ENCODE results near the gene CAPRIN1.

Gene CAPRIN1, protein sequence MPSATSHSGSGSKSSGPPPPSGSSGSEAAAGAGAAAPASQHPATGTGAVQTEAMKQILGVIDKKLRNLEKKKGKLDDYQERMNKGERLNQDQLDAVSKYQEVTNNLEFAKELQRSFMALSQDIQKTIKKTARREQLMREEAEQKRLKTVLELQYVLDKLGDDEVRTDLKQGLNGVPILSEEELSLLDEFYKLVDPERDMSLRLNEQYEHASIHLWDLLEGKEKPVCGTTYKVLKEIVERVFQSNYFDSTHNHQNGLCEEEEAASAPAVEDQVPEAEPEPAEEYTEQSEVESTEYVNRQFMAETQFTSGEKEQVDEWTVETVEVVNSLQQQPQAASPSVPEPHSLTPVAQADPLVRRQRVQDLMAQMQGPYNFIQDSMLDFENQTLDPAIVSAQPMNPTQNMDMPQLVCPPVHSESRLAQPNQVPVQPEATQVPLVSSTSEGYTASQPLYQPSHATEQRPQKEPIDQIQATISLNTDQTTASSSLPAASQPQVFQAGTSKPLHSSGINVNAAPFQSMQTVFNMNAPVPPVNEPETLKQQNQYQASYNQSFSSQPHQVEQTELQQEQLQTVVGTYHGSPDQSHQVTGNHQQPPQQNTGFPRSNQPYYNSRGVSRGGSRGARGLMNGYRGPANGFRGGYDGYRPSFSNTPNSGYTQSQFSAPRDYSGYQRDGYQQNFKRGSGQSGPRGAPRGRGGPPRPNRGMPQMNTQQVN

GRCh38 chr11:34051349-34052035 is at the start of gene CAPRIN1:
Gene CAPRIN1 (plus strand): TSS chr11:34051731. CDS start chr11:34052421, 690 bp downstream.
- DNase-seq: peak; percentile 79

- no peak for DNase-seq
These were observed 49.1 kb upstream of the CAPRIN1 start for GRCh38 chr11:34002420-34002819.

GRCh38 chr11:34004236-34004635 is 47.3 kb upstream of the CAPRIN1 start:
- no peak for DNase-seq

GRCh38 chr11:34006876-34007275 is 44.7 kb upstream of the CAPRIN1 start:
- DNase-seq: no peak

- no peak for DNase-seq
These were observed 38.8 kb upstream of the CAPRIN1 start for GRCh38 chr11:34012734-34013133.

DNA sequence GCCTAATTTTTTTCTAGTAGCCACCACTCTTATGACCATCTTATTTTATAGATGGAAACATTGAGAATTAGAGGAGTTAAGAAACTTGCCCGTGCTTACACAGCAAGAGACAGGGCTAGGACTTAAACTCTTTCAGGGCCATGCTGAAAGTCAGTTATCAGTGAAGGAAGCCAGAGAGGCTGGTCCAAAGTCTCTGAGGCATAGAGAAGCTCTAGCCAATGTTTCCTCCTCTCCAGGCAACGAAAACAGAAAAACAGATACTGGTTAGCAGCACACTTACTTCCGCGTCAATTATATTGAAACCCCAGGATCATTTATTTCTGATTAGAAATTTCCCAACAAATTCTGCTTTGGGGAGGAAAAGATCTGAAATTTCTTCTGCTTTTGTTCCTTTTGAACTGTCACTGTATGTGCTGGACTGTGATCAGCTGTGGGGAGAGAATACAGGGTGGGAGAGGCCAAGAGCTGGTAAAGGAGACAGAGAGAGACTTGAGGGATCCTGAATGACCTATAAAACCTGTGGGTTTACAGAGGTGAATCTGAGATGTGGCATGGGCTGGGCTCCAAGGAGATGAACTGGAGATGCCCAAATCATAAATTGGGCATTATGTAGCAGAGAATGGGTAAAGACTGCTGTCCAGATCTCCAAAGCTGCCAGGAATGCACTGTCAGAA is 37.5 kb upstream of the CAPRIN1 start:
- no peak for DNase-seq

- DNase-seq: no peak
These were observed 29.4 kb upstream of the CAPRIN1 start for GRCh38 chr11:34021977-34022735.

DNA sequence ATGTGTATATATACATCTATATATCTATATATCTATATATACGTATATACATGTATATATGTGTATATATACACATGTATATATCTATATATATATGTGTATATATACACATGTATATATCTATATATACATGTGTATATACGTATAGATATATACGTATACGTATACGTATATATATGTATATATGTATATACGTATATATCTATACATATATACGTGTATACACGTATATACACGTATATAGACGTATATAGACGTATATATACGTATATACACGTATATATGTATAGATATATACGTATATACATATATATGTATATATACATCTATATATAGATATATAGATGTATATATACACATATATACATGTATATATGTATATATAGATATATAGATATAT is 25.1 kb upstream of the CAPRIN1 start:
- DNase-seq: no peak

- no peak for DNase-seq
These were observed 23.8 kb upstream of the CAPRIN1 start for GRCh38 chr11:34027516-34028408.

DNA sequence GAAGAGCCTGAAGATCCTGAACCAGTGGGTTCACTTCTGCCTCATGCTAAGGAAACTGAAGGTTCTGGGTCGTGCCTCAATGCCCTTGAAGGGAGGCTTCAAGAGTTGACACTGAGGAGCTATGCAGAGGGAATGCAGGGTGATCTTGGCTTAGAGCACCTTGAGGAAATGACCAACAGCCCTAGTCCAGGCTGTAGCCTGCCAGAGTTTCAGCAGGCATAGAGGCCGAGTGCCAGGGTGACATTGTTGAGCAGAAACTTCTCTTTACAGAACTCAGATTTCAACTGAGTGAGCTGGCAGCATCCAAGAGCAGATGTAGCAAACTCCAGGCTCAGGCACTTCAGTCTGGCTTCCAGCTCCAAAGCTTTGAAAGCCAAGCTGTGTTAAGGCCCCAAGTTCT is 23.1 kb upstream of the CAPRIN1 start:
- DNase-seq: no peak

GRCh38 chr11:34029176-34029575 is 22.4 kb upstream of the CAPRIN1 start:
- no peak for DNase-seq

GRCh38 chr11:34030382-34030781 is 21.1 kb upstream of the CAPRIN1 start:
- DNase-seq: no peak

GRCh38 chr11:34033399-34033798 is 18.1 kb upstream of the CAPRIN1 start:
- no peak for DNase-seq

DNA sequence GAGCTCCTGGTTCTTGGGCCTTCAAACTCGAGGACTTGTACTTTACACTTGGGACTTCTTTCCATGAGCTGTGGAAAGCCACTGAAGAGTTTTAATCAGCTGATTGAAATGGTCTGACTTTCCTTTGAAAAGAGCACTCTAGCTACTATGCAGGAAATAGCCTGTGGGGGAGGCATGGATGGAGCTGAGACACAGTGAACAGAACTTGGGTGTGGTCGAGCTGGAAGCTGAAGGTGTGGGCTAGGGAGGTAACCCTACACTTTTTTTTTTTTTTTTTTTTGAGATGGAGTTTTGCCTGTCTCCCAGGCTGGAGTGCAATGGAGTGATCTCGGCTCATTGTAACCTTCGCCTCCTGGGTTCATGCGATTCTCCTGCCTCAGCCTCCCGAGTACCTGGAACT is 17.5 kb upstream of the CAPRIN1 start:
- no peak for DNase-seq

- no peak for DNase-seq
These were observed 15.1 kb upstream of the CAPRIN1 start for GRCh38 chr11:34036456-34036855.

- no peak for DNase-seq
These were observed 14.5 kb upstream of the CAPRIN1 start for GRCh38 chr11:34037016-34037415.

DNA sequence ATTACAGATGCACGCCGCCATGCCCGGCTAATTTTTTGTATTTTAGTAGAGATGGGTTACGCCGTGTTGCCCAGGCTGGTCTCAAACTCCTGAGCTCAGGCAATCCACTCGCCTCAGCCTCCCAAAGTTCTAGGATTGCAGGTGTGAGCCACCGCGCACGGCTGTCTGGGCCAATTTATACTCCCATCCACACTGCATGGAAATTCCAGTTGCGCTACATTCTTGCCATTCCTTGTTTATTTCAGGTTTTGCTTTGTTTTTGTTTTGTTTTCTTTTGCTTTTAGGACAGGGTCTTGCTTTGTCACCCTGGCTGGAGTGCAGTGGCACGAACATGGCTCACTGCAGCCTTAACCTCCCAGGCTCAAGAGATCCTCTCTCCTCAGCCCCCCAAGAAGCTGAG is 11.0 kb upstream of the CAPRIN1 start:
- DNase-seq: no peak

DNA sequence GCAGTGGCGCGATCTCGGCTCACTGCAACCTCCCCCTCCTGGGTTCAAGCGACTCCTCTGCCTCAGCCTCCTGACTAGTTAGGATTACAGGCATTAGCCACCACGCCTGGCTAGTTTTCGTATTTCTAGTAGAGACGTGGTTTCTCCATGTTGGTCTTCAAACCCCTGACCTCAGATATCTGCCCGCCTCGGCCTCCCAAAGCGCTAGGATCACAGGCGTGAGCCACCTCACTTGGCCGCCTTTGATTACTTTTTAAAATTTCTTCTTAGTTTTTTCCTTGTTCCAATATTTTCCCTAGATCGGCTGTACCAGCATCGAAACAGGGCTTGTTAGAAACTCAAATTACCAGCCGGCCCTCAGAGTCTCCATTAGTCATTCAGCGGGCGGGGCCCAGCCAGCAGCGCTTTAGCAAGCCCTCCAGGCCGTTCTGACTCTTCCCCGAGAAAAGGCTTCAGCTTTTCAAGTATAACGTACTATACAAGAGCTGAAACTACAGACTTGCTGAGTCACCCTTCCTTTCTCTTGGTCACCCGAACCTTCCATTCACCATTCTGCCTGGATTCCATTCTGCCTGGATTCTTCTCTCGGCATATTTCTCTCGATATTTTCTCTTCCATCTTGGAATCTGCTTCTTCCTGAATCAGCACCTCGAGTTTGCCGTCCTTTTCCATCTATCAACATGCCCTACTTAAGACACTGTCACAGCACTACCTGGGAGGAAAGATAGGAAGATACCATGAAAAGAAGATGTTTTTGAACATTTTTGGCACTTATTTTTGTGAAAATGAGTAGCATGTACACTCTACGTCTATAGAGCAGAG is 6.7 kb upstream of the CAPRIN1 start:
- DNase-seq: no peak

DNA sequence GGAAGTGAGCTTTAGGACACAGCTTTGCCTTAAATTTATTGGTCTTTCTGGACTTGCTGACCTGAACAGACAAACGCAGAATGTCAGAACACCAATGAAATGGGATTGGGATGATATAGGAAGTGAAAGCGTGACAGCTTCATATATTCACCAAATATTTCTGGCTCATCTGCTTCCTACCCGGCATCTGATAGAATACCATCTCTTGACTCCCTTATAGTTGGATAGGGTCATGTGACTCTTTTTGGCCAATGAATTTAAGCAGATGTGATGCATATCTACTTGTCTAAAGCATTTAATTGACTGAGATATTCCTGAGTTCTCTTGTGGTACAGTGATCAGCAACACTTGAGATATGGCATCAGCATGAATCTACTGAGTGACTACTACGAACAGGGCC is 2.5 kb upstream of the CAPRIN1 start:
- no peak for DNase-seq

DNA sequence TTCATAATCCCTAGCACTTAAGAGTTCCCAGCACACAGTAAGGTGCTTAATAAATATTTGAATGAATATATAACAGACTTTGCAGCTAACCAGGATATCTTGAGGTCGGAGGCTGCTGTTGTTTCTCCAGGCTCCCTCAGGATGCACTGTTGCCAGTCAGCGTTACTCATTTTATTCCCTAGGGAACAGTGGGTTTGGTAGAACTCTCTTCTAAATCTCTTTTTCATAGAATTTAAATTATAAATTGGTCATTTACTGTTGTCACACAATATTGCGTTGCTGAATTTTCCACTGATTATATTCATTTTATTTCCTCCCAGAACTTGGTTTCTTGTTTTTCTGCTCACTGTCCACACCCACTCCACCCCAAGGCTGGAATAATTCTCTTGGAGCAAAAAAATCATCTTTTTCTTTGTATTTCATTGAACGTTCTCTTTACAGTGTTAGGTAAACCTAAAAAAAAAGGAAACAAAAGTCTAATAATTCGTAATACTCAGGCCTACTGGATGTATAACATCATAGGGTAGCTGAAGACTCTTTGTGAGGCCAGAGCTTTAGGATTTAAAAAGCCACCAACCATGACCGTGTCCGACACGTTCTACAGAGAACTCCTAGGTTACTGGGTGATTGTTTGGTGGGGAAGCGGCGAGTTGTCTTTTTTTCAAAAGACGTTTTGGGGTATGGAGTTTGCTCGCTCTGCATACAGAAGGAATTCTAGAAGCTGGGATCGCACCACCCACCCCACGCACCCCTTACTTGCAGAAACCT is 766 bp upstream of the CAPRIN1 start:
- DNase-seq: no peak

Measured in activated CD4-positive, alpha-beta T cell treated with anti-CD3 and anti-CD28 coated beads, Interleukin-2, amount 50 U/mL, for 1 hour (primary cell).